ENCODE measurements around the gene BANF1.

Gene BANF1

GRCh38 chr11:65960824-65961266 is 41.5 kb upstream of the BANF1 start:
- H3K4me3 ChIP-seq (ENCODE audit: low read depth, low read length), result peak overlapping the region; percentile 83
- peak overlapping the region; percentile 89 for H3K27ac ChIP-seq
- H3K27me3 ChIP-seq (ENCODE audit: insufficient read depth, low read depth, severe bottlenecking), result no peaks in the 10 kb centered on the region
- DNase-seq, result no peak
- no peaks in the 10 kb centered on the region for H3K9me3 ChIP-seq (ENCODE audit: severe bottlenecking)
- peaks cover 22% of the 10 kb centered on the region for H3K36me3 ChIP-seq
- TF ChIP-seq CTCF (IDR thresholded peaks at IDR 0.05; ENCODE audit: low read depth, low read length), result no peak

GRCh38 chr11:65961267-65962140 is 40.8 kb upstream of the BANF1 start, which contains the start of gene SART1:
Gene SART1, plus strand, starts transcription at chr11:65961734. Its CDS starts 47 bp downstream, at chr11:65961781.
- peak; percentile 98 for DNase-seq
- peak within 1 kb of the TSS; percentile 83 for H3K4me3 ChIP-seq (ENCODE audit: low read depth, low read length)
- peaks cover 29% of the 10 kb centered on the region for H3K36me3 ChIP-seq
- H3K27me3 ChIP-seq (ENCODE audit: insufficient read depth, low read depth, severe bottlenecking), result no peaks in the 10 kb centered on the region
- no peaks in the 10 kb centered on the region for H3K9me3 ChIP-seq (ENCODE audit: severe bottlenecking)
- TF ChIP-seq CTCF (IDR thresholded peaks at IDR 0.05; ENCODE audit: low read depth, low read length), result no peak
- peak within 1 kb of the TSS; percentile 89 for H3K27ac ChIP-seq

- peak overlapping the region; percentile 89 for H3K27ac ChIP-seq
- TF ChIP-seq CTCF (IDR thresholded peaks at IDR 0.05; ENCODE audit: low read depth, low read length), result no peak
- H3K9me3 ChIP-seq (ENCODE audit: severe bottlenecking), result no peaks in the 10 kb centered on the region
- peak overlapping the region; percentile 83 for H3K4me3 ChIP-seq (ENCODE audit: low read depth, low read length)
- peaks cover 35% of the 10 kb centered on the region for H3K36me3 ChIP-seq
- DNase-seq, result no peak
- H3K27me3 ChIP-seq (ENCODE audit: insufficient read depth, low read depth, severe bottlenecking), result no peaks in the 10 kb centered on the region
These were observed 40.1 kb upstream of the BANF1 start for GRCh38 chr11:65962141-65962564.

GRCh38 chr11:65964906-65965305 is 37.4 kb upstream of the BANF1 start:
- Histone ChIP-seq H3K36me3 (peaks cover 54% of the 10 kb centered on the region), H3K27ac (no peak overlapping the region), H3K9me3 (ENCODE audit: severe bottlenecking) (no peaks in the 10 kb centered on the region), H3K27me3 (ENCODE audit: insufficient read depth, low read depth, severe bottlenecking) (no peaks in the 10 kb centered on the region), H3K4me3 (ENCODE audit: low read depth, low read length) (no peak overlapping the region)
- TF ChIP-seq CTCF (IDR thresholded peaks at IDR 0.05; ENCODE audit: low read depth, low read length), result no peak
- no peak for DNase-seq

- Histone ChIP-seq H3K9me3 (ENCODE audit: severe bottlenecking) (no peaks in the 10 kb centered on the region), H3K36me3 (peaks cover 58% of the 10 kb centered on the region), H3K27ac (no peak overlapping the region), H3K4me3 (ENCODE audit: low read depth, low read length) (no peak overlapping the region), H3K27me3 (ENCODE audit: insufficient read depth, low read depth, severe bottlenecking) (no peaks in the 10 kb centered on the region)
- DNase-seq, result no peak
- no peak for TF ChIP-seq CTCF (IDR thresholded peaks at IDR 0.05; ENCODE audit: low read depth, low read length)
These were observed 36.1 kb upstream of the BANF1 start for GRCh38 chr11:65965986-65966762.

All from WERI-Rb-1 (cell line).